MM.1S (cell line): ENCODE results near the gene GRB10.

ENCODE experiments used
- CTCF ChIP-seq: fragments of 300-600 bp; sonication (generic); IDR thresholded peaks from 2 replicates; pipeline ENCODE4 v1.5.1; 2016; ENCODE audit warnings: antibody characterized with exemption, low read length, mixed read lengths
- EZH2 ChIP-seq: fragments of 300-600 bp; sonication (generic); optimal IDR thresholded peaks from 2 replicates; pipeline ENCODE3; 2017; ENCODE audit warnings: low read depth, mild to moderate bottlenecking, antibody characterized with exemption, low read length, mixed read lengths
- EZH2phosphoT487 ChIP-seq: fragments of 300-600 bp; sonication (generic); IDR thresholded peaks from 2 replicates; pipeline ENCODE4 v1.6.1; 2018; ENCODE audit warnings: antibody characterized with exemption, low read length

- no peak for TF ChIP-seq EZH2phosphoT487
- no peak for TF ChIP-seq CTCF
- no peak for TF ChIP-seq EZH2
Observed at GRCh38 chr7:50664461-50664922, 118.2 kb downstream of the GRB10 start.
